ENCODE measurements around the gene MACROD2. TPM values are rescaled to one million over a fixed set of nuclear protein-coding genes. Genes with fewer than 3 reads are reported as not detected.

MACROD2 gene
- total and polyA plus RNA-seq, 2 experiments from 2014 or later: 2.8 to 4.3 TPM

DNA sequence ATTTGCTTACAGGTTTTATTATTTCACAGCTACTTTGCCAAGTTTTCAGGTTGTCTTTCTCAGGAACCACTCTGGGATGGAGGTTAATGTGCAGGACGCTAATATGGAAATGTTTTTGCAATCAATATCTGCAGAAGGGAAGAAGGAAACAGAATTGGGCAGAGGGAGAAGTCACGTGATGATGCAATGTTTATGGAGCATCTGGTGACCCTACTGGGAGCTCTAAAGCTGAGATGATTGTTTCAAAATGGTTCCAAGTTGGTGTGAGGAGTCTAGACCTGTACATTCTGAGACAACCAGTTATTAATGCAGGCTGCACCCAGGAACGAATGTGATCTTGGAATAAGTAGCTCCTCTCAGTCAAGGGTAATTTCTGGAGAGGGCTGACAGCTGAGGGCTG, 1247.5 kb downstream of the MACROD2 start:
- no peak overlapping the region for H3K27ac Mint-ChIP-seq
- Histone ChIP-seq H3K9me2 (ENCODE audit: insufficient read depth) (no peaks in the 10 kb centered on the region), H3F3A (replicated peaks; ENCODE audit: low read depth) (no peaks in the 10 kb centered on the region), H3K4me3 (no peak overlapping the region), H3K79me2 (replicated peaks; ENCODE audit: insufficient read depth) (no peaks in the 10 kb centered on the region), H3K4me2 (no peak overlapping the region), H3K36me3 (ENCODE audit: insufficient read depth) (no peaks in the 10 kb centered on the region), H3K27me3 (ENCODE audit: insufficient read depth) (no peaks in the 10 kb centered on the region), H2AFZ (no peak overlapping the region), H4K20me1 (replicated peaks; ENCODE audit: insufficient read depth) (no peaks in the 10 kb centered on the region), H3K4me1 (ENCODE audit: insufficient read depth) (no peaks in the 10 kb centered on the region), H3K27ac (ENCODE audit: low read depth) (no peak overlapping the region)
- no peaks in the 10 kb centered on the region for H3K9me3 Mint-ChIP-seq
- no peaks in the 10 kb centered on the region for H3K4me1 Mint-ChIP-seq
- ATAC-seq: no peak
- no peak for DNase-seq (ENCODE audit: low spot score)
- no peaks in the 10 kb centered on the region for H3K36me3 Mint-ChIP-seq (ENCODE audit: low read depth)
- no peak for TF ChIP-seq EZH2phosphoT487 (IDR thresholded peaks at IDR 0.05; ENCODE audit: unreplicated experiment)
- H3K27me3 Mint-ChIP-seq (ENCODE audit: insufficient read depth, low read depth, poor library complexity): no peaks in the 10 kb centered on the region
- no peak overlapping the region for H3K4me3 Mint-ChIP-seq

DNA sequence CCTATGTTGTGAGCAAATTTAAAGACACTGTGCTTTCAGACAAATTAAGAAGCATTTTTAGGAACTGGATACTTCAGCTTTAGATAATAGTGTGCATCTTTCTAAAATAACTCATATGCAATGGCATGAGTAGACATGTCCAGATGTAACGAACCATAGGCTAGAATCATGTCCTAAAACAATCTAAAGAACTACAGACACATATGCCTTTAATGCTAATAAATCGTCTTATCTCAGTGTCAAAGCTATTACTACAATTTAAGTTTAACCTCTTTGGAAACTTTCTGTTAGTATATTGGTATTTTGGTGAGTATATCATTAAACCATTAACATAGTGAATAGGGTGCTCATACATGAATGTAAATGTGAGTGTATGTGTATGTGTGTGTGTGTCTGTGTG, 1250.6 kb downstream of the MACROD2 start:
- no peaks in the 10 kb centered on the region for H3K9me2 ChIP-seq (ENCODE audit: insufficient read depth)
- Mint-ChIP-seq H3K4me1 (peaks cover 10% of the 10 kb centered on the region), H3K9me3 (peaks cover 3% of the 10 kb centered on the region; the same call in 1 of the 3 replicates), H3K27ac (no peak overlapping the region), H3K4me3 (no peak overlapping the region), H3K36me3 (ENCODE audit: low read depth) (no peaks in the 10 kb centered on the region; the same call in 2 of the 3 replicates), H3K27me3 (ENCODE audit: insufficient read depth, low read depth, poor library complexity) (peaks cover 1% of the 10 kb centered on the region)
- ATAC-seq: no peak
- TF ChIP-seq ZNF331 (CRISPR knock-in tag; IDR thresholded peaks at IDR 0.05; ENCODE audit: low read depth) (no peak), NANOG (IDR thresholded peaks at IDR 0.05; ENCODE audit: borderline replicate concordance) (no peak), CREB1 (CRISPR knock-in tag; IDR thresholded peaks at IDR 0.05; ENCODE audit: low read depth) (no peak), EZH2 (IDR thresholded peaks at IDR 0.05; ENCODE audit: low read depth, unreplicated experiment) (no peak), JUNB (IDR thresholded peaks at IDR 0.05; ENCODE audit: unreplicated experiment) (no peak), EZH2phosphoT487 (IDR thresholded peaks at IDR 0.05; ENCODE audit: unreplicated experiment) (no peak), ZNF114 (CRISPR knock-in tag; IDR thresholded peaks at IDR 0.05) (no peak), STAT1 (IDR thresholded peaks at IDR 0.05; ENCODE audit: unreplicated experiment) (no peak)
- TF ChIP-seq, protein P1, sequence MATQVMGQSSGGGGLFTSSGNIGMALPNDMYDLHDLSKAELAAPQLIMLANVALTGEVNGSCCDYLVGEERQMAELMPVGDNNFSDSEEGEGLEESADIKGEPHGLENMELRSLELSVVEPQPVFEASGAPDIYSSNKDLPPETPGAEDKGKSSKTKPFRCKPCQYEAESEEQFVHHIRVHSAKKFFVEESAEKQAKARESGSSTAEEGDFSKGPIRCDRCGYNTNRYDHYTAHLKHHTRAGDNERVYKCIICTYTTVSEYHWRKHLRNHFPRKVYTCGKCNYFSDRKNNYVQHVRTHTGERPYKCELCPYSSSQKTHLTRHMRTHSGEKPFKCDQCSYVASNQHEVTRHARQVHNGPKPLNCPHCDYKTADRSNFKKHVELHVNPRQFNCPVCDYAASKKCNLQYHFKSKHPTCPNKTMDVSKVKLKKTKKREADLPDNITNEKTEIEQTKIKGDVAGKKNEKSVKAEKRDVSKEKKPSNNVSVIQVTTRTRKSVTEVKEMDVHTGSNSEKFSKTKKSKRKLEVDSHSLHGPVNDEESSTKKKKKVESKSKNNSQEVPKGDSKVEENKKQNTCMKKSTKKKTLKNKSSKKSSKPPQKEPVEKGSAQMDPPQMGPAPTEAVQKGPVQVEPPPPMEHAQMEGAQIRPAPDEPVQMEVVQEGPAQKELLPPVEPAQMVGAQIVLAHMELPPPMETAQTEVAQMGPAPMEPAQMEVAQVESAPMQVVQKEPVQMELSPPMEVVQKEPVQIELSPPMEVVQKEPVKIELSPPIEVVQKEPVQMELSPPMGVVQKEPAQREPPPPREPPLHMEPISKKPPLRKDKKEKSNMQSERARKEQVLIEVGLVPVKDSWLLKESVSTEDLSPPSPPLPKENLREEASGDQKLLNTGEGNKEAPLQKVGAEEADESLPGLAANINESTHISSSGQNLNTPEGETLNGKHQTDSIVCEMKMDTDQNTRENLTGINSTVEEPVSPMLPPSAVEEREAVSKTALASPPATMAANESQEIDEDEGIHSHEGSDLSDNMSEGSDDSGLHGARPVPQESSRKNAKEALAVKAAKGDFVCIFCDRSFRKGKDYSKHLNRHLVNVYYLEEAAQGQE (IDR thresholded peaks at IDR 0.05; ENCODE audit: unreplicated experiment): no peak
- TF ChIP-seq, protein P2, sequence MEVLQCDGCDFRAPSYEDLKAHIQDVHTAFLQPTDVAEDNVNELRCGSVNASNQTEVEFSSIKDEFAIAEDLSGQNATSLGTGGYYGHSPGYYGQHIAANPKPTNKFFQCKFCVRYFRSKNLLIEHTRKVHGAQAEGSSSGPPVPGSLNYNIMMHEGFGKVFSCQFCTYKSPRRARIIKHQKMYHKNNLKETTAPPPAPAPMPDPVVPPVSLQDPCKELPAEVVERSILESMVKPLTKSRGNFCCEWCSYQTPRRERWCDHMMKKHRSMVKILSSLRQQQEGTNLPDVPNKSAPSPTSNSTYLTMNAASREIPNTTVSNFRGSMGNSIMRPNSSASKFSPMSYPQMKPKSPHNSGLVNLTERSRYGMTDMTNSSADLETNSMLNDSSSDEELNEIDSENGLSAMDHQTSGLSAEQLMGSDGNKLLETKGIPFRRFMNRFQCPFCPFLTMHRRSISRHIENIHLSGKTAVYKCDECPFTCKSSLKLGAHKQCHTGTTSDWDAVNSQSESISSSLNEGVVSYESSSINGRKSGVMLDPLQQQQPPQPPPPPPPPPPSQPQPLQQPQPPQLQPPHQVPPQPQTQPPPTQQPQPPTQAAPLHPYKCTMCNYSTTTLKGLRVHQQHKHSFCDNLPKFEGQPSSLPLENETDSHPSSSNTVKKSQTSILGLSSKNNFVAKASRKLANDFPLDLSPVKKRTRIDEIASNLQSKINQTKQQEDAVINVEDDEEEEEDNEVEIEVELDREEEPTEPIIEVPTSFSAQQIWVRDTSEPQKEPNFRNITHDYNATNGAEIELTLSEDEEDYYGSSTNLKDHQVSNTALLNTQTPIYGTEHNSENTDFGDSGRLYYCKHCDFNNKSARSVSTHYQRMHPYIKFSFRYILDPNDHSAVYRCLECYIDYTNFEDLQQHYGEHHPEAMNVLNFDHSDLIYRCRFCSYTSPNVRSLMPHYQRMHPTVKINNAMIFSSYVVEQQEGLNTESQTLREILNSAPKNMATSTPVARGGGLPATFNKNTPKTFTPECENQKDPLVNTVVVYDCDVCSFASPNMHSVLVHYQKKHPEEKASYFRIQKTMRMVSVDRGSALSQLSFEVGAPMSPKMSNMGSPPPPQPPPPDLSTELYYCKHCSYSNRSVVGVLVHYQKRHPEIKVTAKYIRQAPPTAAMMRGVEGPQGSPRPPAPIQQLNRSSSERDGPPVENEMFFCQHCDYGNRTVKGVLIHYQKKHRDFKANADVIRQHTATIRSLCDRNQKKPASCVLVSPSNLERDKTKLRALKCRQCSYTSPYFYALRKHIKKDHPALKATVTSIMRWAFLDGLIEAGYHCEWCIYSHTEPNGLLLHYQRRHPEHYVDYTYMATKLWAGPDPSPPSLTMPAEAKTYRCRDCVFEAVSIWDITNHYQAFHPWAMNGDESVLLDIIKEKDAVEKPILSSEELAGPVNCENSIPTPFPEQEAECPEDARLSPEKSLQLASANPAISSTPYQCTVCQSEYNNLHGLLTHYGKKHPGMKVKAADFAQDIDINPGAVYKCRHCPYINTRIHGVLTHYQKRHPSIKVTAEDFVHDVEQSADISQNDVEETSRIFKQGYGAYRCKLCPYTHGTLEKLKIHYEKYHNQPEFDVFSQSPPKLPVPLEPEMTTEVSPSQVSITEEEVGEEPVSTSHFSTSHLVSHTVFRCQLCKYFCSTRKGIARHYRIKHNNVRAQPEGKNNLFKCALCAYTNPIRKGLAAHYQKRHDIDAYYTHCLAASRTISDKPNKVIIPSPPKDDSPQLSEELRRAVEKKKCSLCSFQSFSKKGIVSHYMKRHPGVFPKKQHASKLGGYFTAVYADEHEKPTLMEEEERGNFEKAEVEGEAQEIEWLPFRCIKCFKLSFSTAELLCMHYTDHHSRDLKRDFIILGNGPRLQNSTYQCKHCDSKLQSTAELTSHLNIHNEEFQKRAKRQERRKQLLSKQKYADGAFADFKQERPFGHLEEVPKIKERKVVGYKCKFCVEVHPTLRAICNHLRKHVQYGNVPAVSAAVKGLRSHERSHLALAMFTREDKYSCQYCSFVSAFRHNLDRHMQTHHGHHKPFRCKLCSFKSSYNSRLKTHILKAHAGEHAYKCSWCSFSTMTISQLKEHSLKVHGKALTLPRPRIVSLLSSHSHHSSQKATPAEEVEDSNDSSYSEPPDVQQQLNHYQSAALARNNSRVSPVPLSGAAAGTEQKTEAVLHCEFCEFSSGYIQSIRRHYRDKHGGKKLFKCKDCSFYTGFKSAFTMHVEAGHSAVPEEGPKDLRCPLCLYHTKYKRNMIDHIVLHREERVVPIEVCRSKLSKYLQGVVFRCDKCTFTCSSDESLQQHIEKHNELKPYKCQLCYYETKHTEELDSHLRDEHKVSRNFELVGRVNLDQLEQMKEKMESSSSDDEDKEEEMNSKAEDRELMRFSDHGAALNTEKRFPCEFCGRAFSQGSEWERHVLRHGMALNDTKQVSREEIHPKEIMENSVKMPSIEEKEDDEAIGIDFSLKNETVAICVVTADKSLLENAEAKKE (CRISPR knock-in tag; IDR thresholded peaks at IDR 0.05): no peak
- no peaks in the 10 kb centered on the region for H3F3A ChIP-seq (replicated peaks; ENCODE audit: low read depth)
- no peaks in the 10 kb centered on the region for H3K36me3 ChIP-seq (ENCODE audit: insufficient read depth)
- H3K4me2 ChIP-seq: no peak overlapping the region
- no peaks in the 10 kb centered on the region for H4K20me1 ChIP-seq (replicated peaks; ENCODE audit: insufficient read depth)
- no peaks in the 10 kb centered on the region for H3K27me3 ChIP-seq (ENCODE audit: insufficient read depth)
- H3K4me3 ChIP-seq: no peak overlapping the region
- DNase-seq (ENCODE audit: low spot score): no peak
- no peaks in the 10 kb centered on the region for H3K79me2 ChIP-seq (replicated peaks; ENCODE audit: insufficient read depth)
- H2AFZ ChIP-seq: no peak overlapping the region
- H3K4me1 ChIP-seq (ENCODE audit: insufficient read depth): no peaks in the 10 kb centered on the region
- H3K27ac ChIP-seq (ENCODE audit: low read depth): no peak overlapping the region

Measured in GM23338 (cell line).